Stimulated activated CD8-positive, alpha-beta memory T cell treated with anti-CD3 and anti-CD28 coated beads, Interleukin-12 subunit alpha, Interleukin-12 subunit beta, amount 100 ng/mL, for 1 hour (primary cell): Measurements from ENCODE around the gene GALNT18.

Experiments
- DNase-seq: peaks from one replicate; pipeline ENCODE4 v3.0.0-alpha.2; 2020; ENCODE audit warnings: low read depth

The GALNT18 gene

GRCh38 chr11:11621573-11622339, at the start of gene GALNT18:
Gene GALNT18 (minus strand): TSS chr11:11622005.
- peak; percentile 6 for DNase-seq

- DNase-seq, result no peak
Observed at GRCh38 chr11:11670574-11670973, 48.8 kb upstream of the GALNT18 start.

DNA sequence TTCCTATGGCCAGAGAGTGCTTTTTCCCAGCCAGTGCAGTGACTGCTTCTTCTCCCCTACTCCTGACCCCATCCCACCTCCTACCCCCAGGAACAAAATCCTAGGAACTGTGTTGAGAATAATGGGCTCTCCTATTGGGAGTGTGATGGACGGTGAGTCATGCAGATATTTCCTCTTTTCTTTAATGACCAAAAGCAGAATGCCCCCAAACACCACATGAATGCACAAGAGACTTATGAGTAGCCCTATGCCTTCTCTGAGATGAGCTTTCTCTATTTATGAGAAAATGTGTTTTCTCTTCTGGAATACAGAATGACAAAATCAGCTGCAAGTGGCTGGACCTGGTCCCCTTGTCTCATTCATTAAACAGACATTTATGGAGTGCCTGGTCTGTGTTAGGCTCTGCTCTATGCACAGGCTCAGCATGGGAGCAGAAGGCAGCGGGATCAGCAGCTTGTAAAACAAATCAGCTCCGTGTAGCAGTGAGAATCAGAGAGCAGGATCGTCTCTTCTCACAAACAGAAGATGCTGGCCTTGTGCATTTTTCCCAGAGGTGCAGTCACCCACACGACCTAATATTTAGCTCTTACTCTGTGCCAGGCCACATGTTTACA, 47.5 kb upstream of the GALNT18 start:
- DNase-seq, result no peak

GRCh38 chr11:11668781-11669180, 47.0 kb upstream of the GALNT18 start:
- no peak for DNase-seq

DNA sequence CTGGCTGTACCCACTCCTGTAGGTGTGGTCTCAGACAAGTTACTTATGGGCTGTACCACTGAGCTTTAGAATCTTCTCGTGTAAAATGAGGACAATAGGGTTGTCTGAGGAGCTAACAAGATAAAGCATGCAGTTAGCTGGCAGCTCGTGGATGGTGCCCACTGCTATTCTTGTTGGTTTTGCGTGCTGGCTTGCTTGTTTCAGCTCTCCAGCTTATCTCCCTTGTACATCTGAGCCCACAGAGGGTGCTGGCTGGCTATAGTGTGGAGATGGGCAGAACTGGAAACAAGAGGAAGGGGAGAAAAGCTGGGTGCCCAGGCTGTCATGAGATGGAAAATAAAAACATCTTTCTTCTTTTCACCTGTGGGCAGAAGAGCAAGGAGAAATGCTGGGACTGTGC, 46.5 kb upstream of the GALNT18 start:
- no peak for DNase-seq

- no peak for DNase-seq
Observed at GRCh38 chr11:11667056-11667455, 45.3 kb upstream of the GALNT18 start.

- DNase-seq, result no peak
Observed at GRCh38 chr11:11665407-11665806, 43.6 kb upstream of the GALNT18 start.

DNA sequence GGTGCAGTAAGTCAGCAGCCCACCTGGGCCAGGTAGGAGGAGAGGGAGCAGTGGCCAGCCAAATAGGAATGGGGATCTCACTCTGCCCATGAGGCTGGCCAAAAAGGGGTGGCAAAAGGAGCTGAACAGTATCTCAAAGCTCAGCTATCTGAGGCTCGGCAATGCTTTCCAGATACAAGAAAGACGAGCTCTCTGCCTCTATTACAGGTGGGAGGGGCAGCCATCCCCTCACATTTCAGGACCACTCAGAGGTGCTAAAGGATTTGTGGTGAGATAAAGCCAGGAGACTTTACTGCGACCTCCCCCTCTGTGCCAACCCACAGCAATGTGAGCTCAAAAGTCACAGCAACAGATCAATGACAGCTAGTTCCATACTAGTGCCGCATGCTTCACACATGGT, 42.1 kb upstream of the GALNT18 start:
- DNase-seq, result no peak

DNA sequence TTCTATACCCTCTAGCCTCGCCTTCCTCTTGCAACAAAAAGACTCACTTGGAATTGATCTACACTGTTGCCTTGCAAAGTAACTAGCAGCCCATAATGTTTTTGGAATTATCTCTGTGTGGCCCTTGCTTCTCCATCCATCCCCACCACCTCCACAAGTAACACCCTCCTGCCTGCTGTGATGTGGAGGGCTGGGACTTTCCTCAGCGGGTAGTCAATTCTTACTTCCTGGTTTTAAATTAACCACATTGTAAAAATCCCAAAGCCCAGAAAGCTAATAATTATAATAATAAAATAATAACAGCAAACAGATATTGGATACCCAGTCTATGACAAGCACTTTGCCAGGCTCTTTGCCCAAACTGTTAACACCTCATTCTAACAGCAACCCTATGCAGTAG, 40.8 kb upstream of the GALNT18 start:
- DNase-seq, result no peak

- DNase-seq, result no peak
Observed at GRCh38 chr11:11661326-11662040, 39.7 kb upstream of the GALNT18 start.

DNA sequence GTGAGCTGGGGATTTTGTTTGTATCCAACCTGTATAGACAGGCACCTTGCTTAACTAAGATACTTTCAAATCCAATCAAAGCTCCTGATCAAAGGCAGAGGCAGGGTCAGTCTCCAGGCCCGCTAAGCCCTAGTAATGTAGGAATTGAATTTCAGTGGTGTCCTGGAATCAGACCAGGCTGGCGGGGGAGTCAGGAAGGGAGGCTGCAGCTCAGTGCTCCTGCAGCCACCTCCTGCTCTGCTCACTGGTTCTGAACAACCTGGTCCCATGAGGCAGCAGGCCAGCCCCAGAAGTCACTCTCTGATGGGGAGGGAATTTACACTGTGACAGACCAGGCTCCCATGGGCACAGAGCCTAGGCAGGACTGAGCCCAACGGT, 38.5 kb upstream of the GALNT18 start:
- DNase-seq, result no peak

GRCh38 chr11:11659567-11660362, 38.0 kb upstream of the GALNT18 start:
- no peak for DNase-seq

- no peak for DNase-seq
Observed at GRCh38 chr11:11657218-11657955, 35.6 kb upstream of the GALNT18 start.

- no peak for DNase-seq
Observed at GRCh38 chr11:11641581-11641980, 19.8 kb upstream of the GALNT18 start.

GRCh38 chr11:11640996-11641395, 19.2 kb upstream of the GALNT18 start:
- no peak for DNase-seq

DNA sequence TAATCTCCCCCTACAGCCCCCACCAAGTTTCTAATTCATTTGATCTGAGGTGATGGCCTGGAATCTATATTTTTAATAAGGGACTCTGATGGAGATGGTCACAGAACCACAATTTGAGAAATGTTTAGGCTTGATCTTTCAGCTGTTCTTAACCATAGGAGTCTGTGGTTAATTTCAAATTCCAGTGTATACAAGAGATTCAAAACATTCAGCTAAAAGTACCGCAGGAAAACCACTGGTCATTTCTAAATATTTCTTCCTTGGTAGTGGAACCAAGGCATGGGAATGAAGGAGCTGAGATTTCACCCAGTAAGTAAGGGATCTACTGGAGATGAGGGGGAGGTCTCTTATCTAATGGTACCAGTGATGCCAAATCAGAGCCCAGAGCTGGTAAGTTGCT, 18.3 kb upstream of the GALNT18 start:
- no peak for DNase-seq

DNA sequence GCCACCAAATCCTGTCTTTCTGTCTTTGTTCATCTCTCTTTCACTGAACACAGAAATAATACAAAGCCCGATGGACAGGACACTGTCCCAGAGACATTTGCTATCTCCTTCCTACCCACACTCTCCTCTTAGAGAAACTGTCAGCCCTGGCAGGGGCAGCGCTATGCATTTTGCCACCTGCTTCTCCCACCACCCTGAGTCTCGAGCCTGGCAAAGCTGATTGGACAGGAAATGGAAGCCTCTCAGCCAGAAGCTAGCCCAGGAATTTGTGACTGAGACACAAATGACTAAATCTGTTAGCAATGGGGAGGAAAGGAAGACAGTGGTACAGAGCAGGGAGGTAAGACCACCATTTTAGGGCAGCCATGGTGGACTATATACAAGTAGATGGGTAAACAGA, 14.9 kb upstream of the GALNT18 start:
- no peak for DNase-seq

DNA sequence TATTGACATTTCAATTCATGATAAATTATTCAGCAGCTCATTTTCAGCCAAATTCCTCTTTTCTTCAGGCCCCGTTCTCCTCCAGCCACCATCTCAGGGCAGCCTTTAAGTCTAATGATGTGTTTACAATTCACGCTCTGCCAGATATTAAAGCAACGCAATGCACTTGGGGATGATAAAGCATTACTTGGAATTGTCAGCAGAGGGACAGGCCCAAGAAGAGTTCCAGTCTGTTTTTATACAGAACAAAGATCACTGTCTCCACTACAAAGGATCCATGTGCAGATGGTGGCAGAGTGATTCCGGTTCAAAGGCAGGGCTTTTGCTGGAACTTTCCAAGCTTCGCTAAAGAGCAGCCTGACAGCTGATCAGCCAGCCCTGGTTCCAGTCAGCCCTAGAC, 13.6 kb upstream of the GALNT18 start:
- DNase-seq, result no peak

DNA sequence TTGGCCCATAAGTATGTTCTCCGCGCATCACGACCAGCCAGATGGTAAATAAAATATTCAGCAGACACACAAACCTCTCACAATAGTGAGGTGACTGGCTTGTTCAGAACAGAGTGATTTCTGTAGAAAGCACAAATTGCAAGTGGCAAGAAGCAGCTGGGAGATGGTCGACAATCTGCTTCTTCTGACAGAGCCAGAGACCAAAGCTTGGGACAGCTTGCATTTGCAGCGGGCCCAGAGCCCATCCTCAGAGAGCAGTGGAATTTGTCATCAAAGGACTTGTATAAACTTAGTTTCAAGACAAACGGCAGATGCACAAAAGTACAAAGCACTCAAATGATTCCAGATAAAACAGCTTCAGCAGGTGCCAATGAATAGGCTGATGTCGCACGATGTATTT, 7.6 kb upstream of the GALNT18 start:
- DNase-seq, result no peak

DNA sequence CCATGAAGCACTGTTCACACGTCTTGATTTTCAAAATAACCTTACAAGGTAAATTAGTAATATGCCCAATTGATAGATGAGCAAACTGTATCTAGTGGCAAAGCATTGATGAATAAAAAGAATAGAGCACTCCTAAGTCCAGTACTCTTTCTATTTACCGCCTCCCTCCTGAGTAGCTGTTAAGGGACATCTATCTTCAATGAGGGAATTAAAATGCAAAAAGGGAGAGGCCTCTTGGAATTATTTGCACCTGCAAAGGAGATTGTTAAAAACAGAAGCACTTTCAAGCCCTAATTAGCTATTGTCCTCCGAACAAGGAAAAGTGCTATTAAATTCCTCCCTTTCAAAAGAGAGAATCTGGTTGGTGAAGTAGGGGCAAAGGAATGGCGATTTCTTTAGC, 6.8 kb upstream of the GALNT18 start:
- no peak for DNase-seq

DNA sequence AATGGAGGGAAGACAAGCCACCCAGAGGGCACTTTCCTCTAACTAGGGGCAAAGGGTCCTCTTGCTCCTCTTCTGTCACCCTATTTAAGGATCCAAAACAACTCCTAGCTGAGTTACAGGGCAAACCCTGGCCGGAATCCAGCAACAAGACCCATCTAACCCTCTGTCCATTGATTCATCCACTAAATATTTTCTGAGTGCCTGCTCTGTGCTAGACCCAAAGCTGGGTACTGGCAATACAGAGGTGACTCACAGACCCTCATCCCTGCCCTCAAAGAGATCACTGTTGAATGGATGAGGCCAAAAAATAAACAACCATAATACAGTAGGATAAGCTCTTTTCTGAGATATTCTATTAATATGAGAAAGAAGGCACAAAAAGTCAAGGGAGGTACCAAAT, 4.3 kb upstream of the GALNT18 start:
- no peak for DNase-seq

GRCh38 chr11:11624926-11625325, 3.1 kb upstream of the GALNT18 start:
- DNase-seq, result no peak
